H9 (cell line): ENCODE measurements around the gene RXFP2. TPM values are rescaled to one million over a fixed set of nuclear protein-coding genes. Genes with fewer than 3 reads are reported as not detected.

Experiments
- DNase-seq: peaks from one replicate; pipeline ENCODE4 v3.0.0-alpha.2; 2017
- H2AFZ ChIP-seq: one replicate; pipeline ENCODE4 v1.6.1; 2013; ENCODE audit warnings: mild to moderate bottlenecking, low read length, control low read depth, moderate library complexity
- H2AK5ac ChIP-seq: 2 replicates; pipeline ENCODE4 v1.6.1; 2013; ENCODE audit warnings: low read length, control low read depth, mixed read lengths; ENCODE audit not compliant: insufficient read length
- H2BK120ac ChIP-seq: one replicate; pipeline ENCODE4 v1.6.1; 2013; ENCODE audit warnings: low read depth, mild to moderate bottlenecking, low read length, control low read depth, inconsistent platforms; ENCODE audit not compliant: poor library complexity, severe bottlenecking
- H2BK12ac ChIP-seq: 2 replicates; pipeline ENCODE4 v1.6.1; 2013; ENCODE audit warnings: low read length, control low read depth, mixed read lengths, low read depth; ENCODE audit not compliant: insufficient read length
- H2BK15ac ChIP-seq: 2 replicates; pipeline ENCODE4 v1.6.1; 2013; ENCODE audit warnings: low read depth, low read length, control low read depth
- H2BK20ac ChIP-seq: one replicate; pipeline ENCODE4 v1.6.1; 2013; ENCODE audit warnings: low read depth, mild to moderate bottlenecking, low read length, control low read depth, inconsistent platforms; ENCODE audit not compliant: poor library complexity, severe bottlenecking
- H2BK5ac ChIP-seq: 2 replicates; pipeline ENCODE4 v1.6.1; 2013; ENCODE audit warnings: low read length, control low read depth, mixed read lengths; ENCODE audit not compliant: insufficient read length
- H3K14ac ChIP-seq: 2 replicates; pipeline ENCODE4 v1.6.1; 2013; ENCODE audit warnings: low read length, control low read depth; ENCODE audit not compliant: insufficient read depth
- H3K18ac ChIP-seq: 2 replicates; pipeline ENCODE4 v1.6.1; 2013; ENCODE audit warnings: low read depth, mild to moderate bottlenecking, mixed read lengths, low read length, control low read depth; ENCODE audit not compliant: insufficient read length
- H3K23ac ChIP-seq: 2 replicates; pipeline ENCODE4 v1.6.1; 2013; ENCODE audit warnings: low read length, control low read depth, mixed read lengths, low read depth; ENCODE audit not compliant: insufficient read length
- H3K23me2 ChIP-seq: 2 replicates; pipeline ENCODE4 v1.6.1; 2013; ENCODE audit warnings: low read depth, mild to moderate bottlenecking, mixed read lengths, low read length, control low read depth; ENCODE audit not compliant: insufficient read length, poor library complexity, severe bottlenecking
- H3K27ac ChIP-seq: 2 replicates; pipeline ENCODE4 v1.5.1; 2013; ENCODE audit warnings: low read length, control low read depth, mixed read lengths, low read depth; ENCODE audit not compliant: insufficient read length
- H3K27me3 ChIP-seq: 2 replicates; pipeline ENCODE4 v1.6.1; 2013; ENCODE audit warnings: low read length, control low read depth, inconsistent platforms; ENCODE audit not compliant: insufficient read depth
- H3K4ac ChIP-seq: 2 replicates; pipeline ENCODE4 v1.6.1; 2013; ENCODE audit warnings: low read depth, mild to moderate bottlenecking, control low read depth, inconsistent platforms, low read length, moderate library complexity
- H3K4me1 ChIP-seq: 2 replicates; pipeline ENCODE4 v1.6.1; 2013; ENCODE audit warnings: low read length, control low read depth, inconsistent platforms; ENCODE audit not compliant: insufficient read depth
- H3K4me2 ChIP-seq: 2 replicates; pipeline ENCODE4 v1.6.1; 2013; ENCODE audit warnings: low read length, control low read depth, mixed read lengths; ENCODE audit not compliant: insufficient read length, insufficient read depth
- H3K56ac ChIP-seq: 2 replicates; pipeline ENCODE4 v1.6.1; 2013; ENCODE audit warnings: low read depth, mild to moderate bottlenecking, mixed read lengths, low read length, control low read depth; ENCODE audit not compliant: insufficient read length
- H3K79me1 ChIP-seq: 2 replicates; pipeline ENCODE4 v1.6.1; 2013; ENCODE audit warnings: low read depth, mild to moderate bottlenecking, moderate library complexity, low read length, control low read depth, inconsistent platforms; ENCODE audit not compliant: insufficient read depth, poor library complexity, severe bottlenecking
- H3K79me2 ChIP-seq: 2 replicates; pipeline ENCODE4 v1.6.1; 2013; ENCODE audit warnings: low read length, control low read depth, inconsistent platforms; ENCODE audit not compliant: insufficient read depth
- H3K9ac ChIP-seq: 2 replicates; pipeline ENCODE4 v1.6.1; 2013; ENCODE audit warnings: low read length, control low read depth, mixed read lengths; ENCODE audit not compliant: insufficient read length; ENCODE audit errors: extremely low read depth
- H3K9me3 ChIP-seq: one replicate; pipeline ENCODE4 v1.6.1; 2013; ENCODE audit warnings: low read depth, low read length, inconsistent platforms; ENCODE audit not compliant: control insufficient read depth
- H3T11ph ChIP-seq: one replicate; pipeline ENCODE4 v1.6.1; 2013; ENCODE audit warnings: mild to moderate bottlenecking, low read length, control low read depth, inconsistent platforms
- H4K20me1 ChIP-seq: one replicate; pipeline ENCODE4 v1.6.1; 2013; ENCODE audit not compliant: control insufficient read depth, insufficient read length, insufficient read depth
- H4K5ac ChIP-seq: 2 replicates; pipeline ENCODE4 v1.6.1; 2013; ENCODE audit warnings: low read depth, mild to moderate bottlenecking, mixed read lengths, low read length, control low read depth; ENCODE audit not compliant: insufficient read length
- H4K8ac ChIP-seq: replicated peaks from 2 replicates; pipeline ENCODE4 v1.6.1; 2013; ENCODE audit warnings: low read length, control low read depth, mixed read lengths, low read depth; ENCODE audit not compliant: insufficient read length
- H4K91ac ChIP-seq: 2 replicates; pipeline ENCODE4 v1.6.1; 2013; ENCODE audit warnings: low read depth, mild to moderate bottlenecking, moderate library complexity, mixed read lengths, low read length, control low read depth; ENCODE audit not compliant: insufficient read length
- H3K27ac Mint-ChIP-seq, 3 experiments: 2 replicates in 2 of 3; 3 replicates in 1 of 3; pipeline ENCODE4 v1.8.0; 2020 to 2021; ENCODE audit warnings: mixed read lengths in 3 of 3, mild to moderate bottlenecking in 1 of 3, moderate library complexity in 1 of 3
- H3K27me3 Mint-ChIP-seq: 2 replicates; pipeline ENCODE4 v1.8.0; 2021; ENCODE audit warnings: low read depth, mild to moderate bottlenecking, moderate library complexity, mixed read lengths
- H3K36me3 Mint-ChIP-seq, 3 experiments: 2 replicates in 2 of 3; 3 replicates in 1 of 3; pipeline ENCODE4 v1.8.0; 2020 to 2021; ENCODE audit warnings: low read depth in 3 of 3, mixed read lengths in 3 of 3; ENCODE audit not compliant: insufficient read depth in 1 of 3
- H3K4me1 Mint-ChIP-seq, 2 experiments: 2 replicates each; pipeline ENCODE4 v1.8.0; 2020; ENCODE audit warnings: mixed read lengths in 2 of 2
- H3K4me3 Mint-ChIP-seq, 2 experiments: 2 replicates in 1 of 2; 3 replicates in 1 of 2; pipeline ENCODE4 v1.8.0; 2020 to 2021; ENCODE audit warnings: mild to moderate bottlenecking in 2 of 2, mixed read lengths in 2 of 2, moderate library complexity in 1 of 2
- H3K9me3 Mint-ChIP-seq, 2 experiments: 2 replicates in 1 of 2; 3 replicates in 1 of 2; pipeline ENCODE4 v1.8.0; 2020; ENCODE audit warnings: mild to moderate bottlenecking in 2 of 2, mixed read lengths in 2 of 2, moderate library complexity in 1 of 2
- CTCF ChIP-seq: fragments of 200-600 bp; sonication (generic); conservative IDR thresholded peaks from 3 replicates; pipeline ENCODE4 v1.8.0; 2021; ENCODE audit warnings: antibody characterized with exemption, mild to moderate bottlenecking
- total RNA-seq: library from RNA; stranded (reverse); gene quantifications from 2 replicates; pipeline ENCODE4 v1.2.1, GENCODE V29; 2021

Gene RXFP2
- total RNA-seq, 1 experiment from 2014 or later = not detected

DNA sequence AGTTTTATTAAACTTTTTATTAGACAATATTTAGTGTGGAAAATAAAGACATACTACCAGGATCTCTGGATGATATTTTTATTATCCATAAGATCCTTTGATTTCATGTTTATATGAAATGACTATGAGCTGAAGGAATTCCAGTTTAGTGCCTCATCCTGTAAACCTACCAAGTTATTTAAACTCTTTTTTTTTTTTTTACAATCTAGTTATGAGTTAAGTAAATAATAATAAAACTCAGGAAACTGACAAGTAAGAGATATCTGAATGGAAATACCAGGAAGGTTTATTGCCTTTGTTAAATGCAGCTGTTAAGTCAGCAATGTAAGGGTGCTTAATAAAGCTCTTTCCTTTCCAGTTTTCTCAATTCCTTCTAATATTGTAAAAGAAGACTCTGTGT lies 53.9 kb downstream of the RXFP2 start:
- H3K9me3 Mint-ChIP-seq = no peaks in the 10 kb centered on the region
- H2AFZ ChIP-seq = no peak overlapping the region
- no peaks in the 10 kb centered on the region for H3K9me3 ChIP-seq
- no peaks in the 10 kb centered on the region for H3K4me1 ChIP-seq
- no peak overlapping the region for H4K91ac ChIP-seq
- DNase-seq = no peak
- no peaks in the 10 kb centered on the region for H3K23me2 ChIP-seq
- H3T11ph ChIP-seq = no peak overlapping the region
- no peaks in the 10 kb centered on the region for H3K27me3 Mint-ChIP-seq
- no peak overlapping the region for H2BK120ac ChIP-seq
- no peak overlapping the region for H2BK12ac ChIP-seq
- H3K79me2 ChIP-seq = no peaks in the 10 kb centered on the region
- H3K36me3 Mint-ChIP-seq = no peaks in the 10 kb centered on the region
- H3K18ac ChIP-seq = no peak overlapping the region
- no peak overlapping the region for H2BK15ac ChIP-seq
- no peak for TF ChIP-seq CTCF
- H3K23ac ChIP-seq = no peak overlapping the region
- H3K4ac ChIP-seq = no peak overlapping the region
- H3K14ac ChIP-seq = no peak overlapping the region
- H2BK20ac ChIP-seq = no peak overlapping the region
- H3K27ac Mint-ChIP-seq = no peak overlapping the region
- H3K4me1 Mint-ChIP-seq = peaks cover 0 to 2% of the 10 kb centered on the region in 2 experiments; a peak in 1 of 4 replicates
- no peak overlapping the region for H3K27ac ChIP-seq
- H3K4me2 ChIP-seq = no peak overlapping the region
- H4K8ac ChIP-seq = no peak overlapping the region
- H2AK5ac ChIP-seq = no peak overlapping the region
- no peak overlapping the region for H3K56ac ChIP-seq
- H3K27me3 ChIP-seq = no peaks in the 10 kb centered on the region
- no peak overlapping the region for H3K4me3 Mint-ChIP-seq
- no peak overlapping the region for H3K9ac ChIP-seq
- no peaks in the 10 kb centered on the region for H4K20me1 ChIP-seq
- H4K5ac ChIP-seq = no peak overlapping the region
- no peaks in the 10 kb centered on the region for H3K79me1 ChIP-seq
- H2BK5ac ChIP-seq = no peak overlapping the region
